GM12878 (cell line): Measurements from ENCODE around the gene CFAP52.

Source experiments
- ETV6 ChIP-seq, 2 experiments: fragments of 450-650 bp in 1 of 2; IDR thresholded peaks in 1 of 2; conservative IDR thresholded peaks in 1 of 2; 2 replicates each; pipeline ENCODE4 v1.6.1; 2014; ENCODE audit warnings: antibody characterized with exemption in 1 of 2, borderline replicate concordance in 1 of 2, low read depth in 1 of 2, mild to moderate bottlenecking in 1 of 2, moderate library complexity in 1 of 2
- EZH2 ChIP-seq: IDR thresholded peaks from 2 replicates; pipeline ENCODE4 v1.6.1; 2012; ENCODE audit warnings: low read depth, mild to moderate bottlenecking, control low read depth, inconsistent platforms, low read length, borderline replicate concordance; ENCODE audit not compliant: control insufficient read depth
- FOS ChIP-seq: IDR thresholded peaks from 3 replicates; pipeline ENCODE4 v1.6.1; 2011; ENCODE audit warnings: borderline replicate concordance; ENCODE audit not compliant: insufficient read length; ENCODE audit errors: extremely low read depth
- MYC ChIP-seq: IDR thresholded peaks from 2 replicates; pipeline ENCODE4 v1.6.1; 2011; ENCODE audit warnings: mild to moderate bottlenecking, low read length, moderate library complexity, inconsistent platforms; ENCODE audit not compliant: insufficient read depth, insufficient replicate concordance, insufficient read length, severe bottlenecking
- POLR2AphosphoS2 ChIP-seq: IDR thresholded peaks from 2 replicates; pipeline ENCODE4 v1.6.1; 2011; ENCODE audit warnings: low read depth, mild to moderate bottlenecking, low read length, improper control_type of control experiment, moderate library complexity
- POLR2AphosphoS5 ChIP-seq: IDR thresholded peaks from 2 replicates; pipeline ENCODE4 v1.6.1; 2011; ENCODE audit warnings: mild to moderate bottlenecking, low read length, inconsistent platforms
- SP1 ChIP-seq: IDR thresholded peaks from one replicate; pipeline ENCODE4 v1.6.1; 2011; ENCODE audit warnings: low read depth, low read length
- SUPT20H ChIP-seq: IDR thresholded peaks from 2 replicates; pipeline ENCODE4 v1.6.1; 2011; ENCODE audit warnings: low read depth, mild to moderate bottlenecking, low read length, moderate library complexity, borderline replicate concordance; ENCODE audit not compliant: control insufficient read depth

DNA sequence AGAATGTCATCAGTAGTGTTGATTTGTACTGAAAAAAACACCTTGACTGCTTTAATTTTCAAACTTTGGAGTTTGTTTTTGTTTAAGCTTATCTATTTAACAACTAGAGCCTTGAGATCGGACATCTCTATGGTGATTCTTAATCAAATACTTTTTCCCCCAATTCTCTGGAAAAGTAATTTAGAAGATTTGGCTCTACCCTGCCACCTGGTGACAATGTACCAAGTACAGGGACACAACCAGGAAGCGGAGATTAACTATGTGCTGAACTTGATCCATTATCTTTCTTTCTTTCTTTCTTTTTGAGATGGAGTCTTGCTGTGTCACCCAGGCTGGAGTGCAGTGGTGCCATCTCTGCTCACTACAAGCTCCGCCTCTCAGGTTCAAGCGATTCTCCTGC lies 99.6 kb downstream of the CFAP52 start:
- TF ChIP-seq SUPT20H (no peak), MYC (no peak), POLR2AphosphoS2 (no peak), POLR2AphosphoS5 (no peak), ETV6 (conservative IDR thresholded peaks at IDR 0.05 in 1 of 2, IDR thresholded peaks at IDR 0.05 in 1 of 2; ENCODE audit: borderline replicate concordance in 1 of 2, low read depth in 1 of 2) (no peak), SP1 (no peak), EZH2 (no peak), FOS (no peak)
